Measurements from ENCODE around the gene KCNIP2. TPM values are rescaled to one million over a fixed set of nuclear protein-coding genes. Genes with fewer than 3 reads are reported as not detected.

KCNIP2 gene
- total RNA-seq, 3 donors from 2014 or later = 11.9 to 90.4 (median 20.6) TPM

GRCh38 chr10:101828766-101829551 is 14.6 kb downstream of the KCNIP2 start:
- Histone ChIP-seq H3K9me3 (no peaks in the 10 kb centered on the region), H3K27me3 (no peaks in the 10 kb centered on the region), H3K27ac (peak overlapping the region; percentile 10 to 82), H3K4me3 (peak overlapping the region; percentile 17 to 78 (median 62)), H3K36me3 (no peaks in the 10 kb centered on the region), H3K4me1 (no peaks in the 10 kb centered on the region)
- intact Hi-C loops (cut with DNase I; ENCODE audit: low total_unique reads) = no loop called here
- no peak for DNase-seq (ENCODE audit: low spot score in 2 of 2)
- TF ChIP-seq POLR2A (IDR thresholded peaks at IDR 0.05) (no peak), CTCF (IDR thresholded peaks at IDR 0.05) (no peak), POLR2AphosphoS5 (IDR thresholded peaks at IDR 0.05) (no peak)

- DNase-seq (ENCODE audit: low spot score in 2 of 2) = no peak
- intact Hi-C loops (cut with DNase I; ENCODE audit: low total_unique reads) = no loop called here
- Histone ChIP-seq H3K4me1 (no peaks in the 10 kb centered on the region), H3K36me3 (no peaks in the 10 kb centered on the region), H3K9me3 (no peaks in the 10 kb centered on the region), H3K4me3 (no peak overlapping the region), H3K27ac (no peak overlapping the region), H3K27me3 (no peaks in the 10 kb centered on the region)
- no peak for TF ChIP-seq CTCF (IDR thresholded peaks at IDR 0.05)
- TF ChIP-seq POLR2AphosphoS5 (IDR thresholded peaks at IDR 0.05) = no peak
- no peak for TF ChIP-seq POLR2A (IDR thresholded peaks at IDR 0.05)
These were observed 15.5 kb downstream of the KCNIP2 start for GRCh38 chr10:101827919-101828600.

GRCh38 chr10:101826852-101827434 is 16.7 kb downstream of the KCNIP2 start:
- Histone ChIP-seq H3K4me1 (no peaks in the 10 kb centered on the region), H3K27ac (no peak overlapping the region), H3K36me3 (no peaks in the 10 kb centered on the region), H3K27me3 (no peaks in the 10 kb centered on the region), H3K9me3 (no peaks in the 10 kb centered on the region), H3K4me3 (no peak overlapping the region)
- no peak for DNase-seq (ENCODE audit: low spot score in 2 of 2)
- TF ChIP-seq CTCF (IDR thresholded peaks at IDR 0.05) = no peak
- no peak for TF ChIP-seq POLR2AphosphoS5 (IDR thresholded peaks at IDR 0.05)
- no peak for TF ChIP-seq POLR2A (IDR thresholded peaks at IDR 0.05)
- intact Hi-C loops (cut with DNase I; ENCODE audit: low total_unique reads) = no loop called here

GRCh38 chr10:101824736-101825135 is 18.9 kb downstream of the KCNIP2 start:
- no peak for DNase-seq (ENCODE audit: low spot score in 2 of 2)
- H3K27me3 ChIP-seq = no peaks in the 10 kb centered on the region
- H3K4me1 ChIP-seq = no peaks in the 10 kb centered on the region
- no peak overlapping the region for H3K27ac ChIP-seq
- no peaks in the 10 kb centered on the region for H3K9me3 ChIP-seq
- TF ChIP-seq POLR2A (IDR thresholded peaks at IDR 0.05) (no peak), CTCF (IDR thresholded peaks at IDR 0.05) (no peak), POLR2AphosphoS5 (IDR thresholded peaks at IDR 0.05) (no peak)
- intact Hi-C loops (cut with DNase I; ENCODE audit: low total_unique reads) = no loop called here
- no peak overlapping the region for H3K4me3 ChIP-seq
- H3K36me3 ChIP-seq = no peaks in the 10 kb centered on the region
